AG09309 (cell line): Measurements from ENCODE around the gene KIF18A.

Experiments used
- DNase-seq: peaks from one replicate; pipeline ENCODE4 v3.0.0-alpha.2; 2010; ENCODE audit warnings: low read depth
- H3K4me3 ChIP-seq: 2 replicates; pipeline ENCODE4 v1.5.1; 2011; ENCODE audit warnings: mild to moderate bottlenecking, low read depth, low read length, moderate library complexity; ENCODE audit not compliant: control insufficient read depth
- CTCF ChIP-seq: IDR thresholded peaks from 2 replicates; pipeline ENCODE4 v1.5.1; 2011; ENCODE audit warnings: mild to moderate bottlenecking, low read depth, low read length, inconsistent platforms; ENCODE audit not compliant: insufficient read depth, control insufficient read depth; ENCODE audit errors: missing control alignments

KIF18A gene

GRCh38 chr11:27972522-27973170 lies 135.3 kb downstream of the KIF18A start:
- no peak for TF ChIP-seq CTCF
- H3K4me3 ChIP-seq, result no peak overlapping the region
- no peak for DNase-seq

DNA sequence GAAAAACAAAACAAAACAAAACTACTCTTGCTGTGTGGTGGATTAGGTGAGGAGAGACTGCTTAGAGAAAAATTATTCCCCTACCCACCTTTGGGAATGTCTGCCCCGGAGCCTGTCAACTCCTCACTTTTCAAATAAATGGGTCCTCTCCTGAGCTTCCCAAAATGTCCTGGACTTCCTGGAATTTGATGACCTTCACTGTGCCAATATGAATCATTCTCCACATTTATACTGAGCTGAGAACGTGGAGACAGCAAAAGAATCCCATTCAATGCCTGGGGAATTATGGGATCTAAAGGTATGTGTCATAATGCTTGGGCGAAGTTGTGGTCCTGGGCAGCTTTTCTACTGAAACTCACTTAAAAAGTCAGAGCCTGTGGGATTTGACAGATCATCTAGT lies 136.8 kb downstream of the KIF18A start:
- no peak overlapping the region for H3K4me3 ChIP-seq
- TF ChIP-seq CTCF, result no peak
- DNase-seq, result no peak
